Astrocyte (in vitro differentiated cells and primary cell): Measurements from ENCODE around the gene NME7. TPM values are rescaled to one million over a fixed set of nuclear protein-coding genes. Genes with fewer than 3 reads are reported as not detected.

Experiments used
- DNase-seq: peaks from one replicate; pipeline ENCODE4 v3.0.0-alpha.2; 2010; ENCODE audit warnings: low read depth
- FAIRE-seq: peaks from 2 replicates; lab custom pipeline; 2011; peaks lifted over from hg19 to GRCh38; lab: Jason Lieb, UNC
- H2AFZ ChIP-seq: 2 replicates; pipeline ENCODE4 v1.6.0; 2012; ENCODE audit warnings: low read depth, low read length, inconsistent platforms
- H3K27ac ChIP-seq: 2 replicates; pipeline ENCODE4 v1.5.1; 2011; ENCODE audit warnings: low read depth, low read length, inconsistent platforms
- H3K27me3 ChIP-seq: 2 replicates; pipeline ENCODE4 v1.6.0; 2011; ENCODE audit warnings: low read length, inconsistent platforms; ENCODE audit not compliant: insufficient read depth
- H3K36me3 ChIP-seq: 2 replicates; pipeline ENCODE4 v1.5.1; 2011; ENCODE audit warnings: low read length, inconsistent platforms; ENCODE audit not compliant: insufficient read depth
- H3K4me1 ChIP-seq: 2 replicates; pipeline ENCODE4 v1.5.1; 2011; ENCODE audit warnings: low read length, inconsistent platforms; ENCODE audit not compliant: insufficient read depth
- H3K4me2 ChIP-seq: 2 replicates; pipeline ENCODE4 v1.6.0; 2012; ENCODE audit warnings: low read length, inconsistent platforms
- H3K4me3 ChIP-seq: 2 replicates; pipeline ENCODE4 v1.5.1; 2011; ENCODE audit warnings: low read depth, mild to moderate bottlenecking, low read length, inconsistent platforms; ENCODE audit not compliant: insufficient read depth
- H3K79me2 ChIP-seq: 2 replicates; pipeline ENCODE4 v1.6.0; 2012; ENCODE audit warnings: mild to moderate bottlenecking, low read length, inconsistent platforms; ENCODE audit not compliant: insufficient read depth
- H3K9ac ChIP-seq: 2 replicates; pipeline ENCODE4 v1.6.0; 2012; ENCODE audit warnings: mild to moderate bottlenecking, low read length, inconsistent platforms
- H3K9me3 ChIP-seq: 2 replicates; pipeline ENCODE4 v1.5.1; 2012; ENCODE audit warnings: low read depth, mild to moderate bottlenecking, low read length, inconsistent platforms; ENCODE audit not compliant: insufficient read depth
- H4K20me1 ChIP-seq: 2 replicates; pipeline ENCODE4 v1.6.0; 2012; ENCODE audit warnings: low read length, inconsistent platforms; ENCODE audit not compliant: insufficient read depth
- H3K27ac Mint-ChIP-seq: one replicate; pipeline ENCODE4 v1.8.0; 2021; ENCODE audit warnings: mild to moderate bottlenecking, mixed read lengths; ENCODE audit not compliant: unreplicated experiment
- H3K27me3 Mint-ChIP-seq: one replicate; pipeline ENCODE4 v1.8.0; 2021; ENCODE audit warnings: low read depth, mixed read lengths; ENCODE audit not compliant: unreplicated experiment
- H3K36me3 Mint-ChIP-seq: one replicate; pipeline ENCODE4 v1.8.0; 2021; ENCODE audit warnings: low read depth, mixed read lengths; ENCODE audit not compliant: unreplicated experiment
- H3K4me1 Mint-ChIP-seq: one replicate; pipeline ENCODE4 v1.8.0; 2021; ENCODE audit warnings: low read depth, mixed read lengths; ENCODE audit not compliant: unreplicated experiment
- H3K4me3 Mint-ChIP-seq: one replicate; pipeline ENCODE4 v1.8.0; 2021; ENCODE audit warnings: mild to moderate bottlenecking, moderate library complexity, mixed read lengths; ENCODE audit not compliant: unreplicated experiment
- H3K9me3 Mint-ChIP-seq: one replicate; pipeline ENCODE4 v1.8.0; 2021; ENCODE audit warnings: mild to moderate bottlenecking, mixed read lengths; ENCODE audit not compliant: unreplicated experiment
- CTCF ChIP-seq: IDR thresholded peaks from 2 replicates; pipeline ENCODE4 v1.5.1; 2011; ENCODE audit warnings: low read depth, mild to moderate bottlenecking, inconsistent platforms, low read length, moderate library complexity; ENCODE audit not compliant: insufficient read depth
- EZH2 ChIP-seq: IDR thresholded peaks from 2 replicates; pipeline ENCODE4 v1.6.1; 2012; ENCODE audit warnings: mild to moderate bottlenecking, low read length, inconsistent platforms; ENCODE audit not compliant: insufficient read depth
- total RNA-seq: library from RNA; stranded (reverse); gene quantifications from 2 replicates; pipeline ENCODE4 v1.2.1, GENCODE V29; 2021

Gene NME7
- total RNA-seq, 1 donor from 2014 or later: 21.2 TPM

GRCh38 chr1:169137357-169137756, 230.2 kb downstream of the NME7 start:
- no peak overlapping the region for H3K4me3 Mint-ChIP-seq

GRCh38 chr1:169133801-169134502, 233.6 kb downstream of the NME7 start:
- Mint-ChIP-seq H3K9me3 (no peaks in the 10 kb centered on the region), H3K27me3 (no peaks in the 10 kb centered on the region), H3K4me1 (peaks cover 26% of the 10 kb centered on the region), H3K4me3 (no peak overlapping the region), H3K27ac (no peak overlapping the region), H3K36me3 (peaks cover 3% of the 10 kb centered on the region)
- peaks cover 11% of the 10 kb centered on the region for H3K4me1 ChIP-seq
- H3K27me3 ChIP-seq: no peaks in the 10 kb centered on the region
- no peak overlapping the region for H2AFZ ChIP-seq
- H3K9me3 ChIP-seq: no peaks in the 10 kb centered on the region
- H3K4me3 ChIP-seq: no peak overlapping the region
- no peak overlapping the region for H3K9ac ChIP-seq
- peaks cover 9% of the 10 kb centered on the region for H3K36me3 ChIP-seq
- H3K79me2 ChIP-seq: no peaks in the 10 kb centered on the region
- FAIRE-seq: no peak
- no peak overlapping the region for H3K4me2 ChIP-seq
- no peaks in the 10 kb centered on the region for H4K20me1 ChIP-seq
- TF ChIP-seq CTCF (no peak), EZH2 (no peak)
- no peak overlapping the region for H3K27ac ChIP-seq
- no peak for DNase-seq

More at GRCh38 chr1:169137357-169137756, 230.2 kb downstream of the NME7 start:
- peaks cover 12% of the 10 kb centered on the region for H3K4me1 Mint-ChIP-seq
- H3K27me3 Mint-ChIP-seq: no peaks in the 10 kb centered on the region
- H3K4me3 ChIP-seq: no peak overlapping the region
- H3K36me3 ChIP-seq: peaks cover 2% of the 10 kb centered on the region
- H3K4me1 ChIP-seq: no peaks in the 10 kb centered on the region
- H3K27ac Mint-ChIP-seq: no peak overlapping the region
- H3K9me3 ChIP-seq: no peaks in the 10 kb centered on the region
- peaks cover 1% of the 10 kb centered on the region for H3K36me3 Mint-ChIP-seq
- TF ChIP-seq EZH2 (no peak), CTCF (no peak)
- no peaks in the 10 kb centered on the region for H3K9me3 Mint-ChIP-seq
- FAIRE-seq (no peak), DNase-seq (no peak)
- H4K20me1 ChIP-seq: no peaks in the 10 kb centered on the region
- H3K9ac ChIP-seq: no peak overlapping the region
- no peak overlapping the region for H2AFZ ChIP-seq
- H3K27me3 ChIP-seq: no peaks in the 10 kb centered on the region
- no peaks in the 10 kb centered on the region for H3K79me2 ChIP-seq
- H3K27ac ChIP-seq: no peak overlapping the region
- no peak overlapping the region for H3K4me2 ChIP-seq

GRCh38 chr1:169133228-169133576, 234.4 kb downstream of the NME7 start:
- H3K36me3 ChIP-seq: peaks cover 9% of the 10 kb centered on the region
- H3K27ac ChIP-seq: no peak overlapping the region
- Mint-ChIP-seq H3K27ac (no peak overlapping the region), H3K9me3 (no peaks in the 10 kb centered on the region), H3K27me3 (no peaks in the 10 kb centered on the region), H3K4me1 (peaks cover 33% of the 10 kb centered on the region), H3K4me3 (no peak overlapping the region), H3K36me3 (peaks cover 7% of the 10 kb centered on the region)
- H3K4me3 ChIP-seq: no peak overlapping the region
- no peak for FAIRE-seq
- H3K9ac ChIP-seq: no peak overlapping the region
- no peaks in the 10 kb centered on the region for H4K20me1 ChIP-seq
- no peak overlapping the region for H3K4me2 ChIP-seq
- no peak for DNase-seq
- no peaks in the 10 kb centered on the region for H3K9me3 ChIP-seq
- TF ChIP-seq CTCF: no peak
- no peak for TF ChIP-seq EZH2
- H2AFZ ChIP-seq: no peak overlapping the region
- no peaks in the 10 kb centered on the region for H3K27me3 ChIP-seq
- H3K79me2 ChIP-seq: no peaks in the 10 kb centered on the region
- peaks cover 18% of the 10 kb centered on the region for H3K4me1 ChIP-seq
